HG02623 (cell line): ENCODE measurements around the gene SND1.

Source experiments
- ATAC-seq: cut with Tn5 transposase; IDR thresholded peaks from one replicate; pipeline ENCODE4 v1.9.1; 2021; ENCODE audit warnings: moderate library complexity; ENCODE audit not compliant: unreplicated experiment

Gene SND1

GRCh38 chr7:127858091-127858914 is 206.3 kb downstream of the SND1 start:
- ATAC-seq: no peak

GRCh38 chr7:127858915-127859189 is 206.9 kb downstream of the SND1 start:
- ATAC-seq: peak; percentile 44

- ATAC-seq: no peak
Observed at GRCh38 chr7:127859330-127859729, 207.3 kb downstream of the SND1 start.

- ATAC-seq: no peak
Observed at GRCh38 chr7:127862525-127862924, 210.5 kb downstream of the SND1 start.

- ATAC-seq: no peak
Observed at GRCh38 chr7:127863082-127863481, 211.1 kb downstream of the SND1 start.

GRCh38 chr7:127865466-127865865 is 213.5 kb downstream of the SND1 start:
- ATAC-seq: no peak

- peak; percentile 49 for ATAC-seq
Observed at GRCh38 chr7:127870231-127870907, 218.4 kb downstream of the SND1 start.

- ATAC-seq: no peak
Observed at GRCh38 chr7:127871226-127871625, 219.2 kb downstream of the SND1 start.

- peak; percentile 59 for ATAC-seq
Observed at GRCh38 chr7:127872122-127872521, 220.1 kb downstream of the SND1 start.

- ATAC-seq: no peak
Observed at GRCh38 chr7:127873151-127873550, 221.2 kb downstream of the SND1 start.

GRCh38 chr7:127873715-127874636 is 222.0 kb downstream of the SND1 start:
- ATAC-seq: no peak

GRCh38 chr7:127874951-127875608 is 223.1 kb downstream of the SND1 start:
- no peak for ATAC-seq

GRCh38 chr7:127876393-127876792 is 224.4 kb downstream of the SND1 start:
- no peak for ATAC-seq

GRCh38 chr7:127877951-127878350 is 226.0 kb downstream of the SND1 start:
- no peak for ATAC-seq

- ATAC-seq: no peak
Observed at GRCh38 chr7:127878791-127879190, 226.8 kb downstream of the SND1 start.

- ATAC-seq: no peak
Observed at GRCh38 chr7:127879436-127879835, 227.4 kb downstream of the SND1 start.

- no peak for ATAC-seq
Observed at GRCh38 chr7:127879942-127880341, 227.9 kb downstream of the SND1 start.

- no peak for ATAC-seq
Observed at GRCh38 chr7:127880454-127880853, 228.5 kb downstream of the SND1 start.

- no peak for ATAC-seq
Observed at GRCh38 chr7:127881564-127881963, 229.6 kb downstream of the SND1 start.

- ATAC-seq: no peak
Observed at GRCh38 chr7:127882313-127882920, 230.4 kb downstream of the SND1 start.
